B cell (primary cell): ENCODE results near the gene NME9. TPM values are rescaled to one million over a fixed set of nuclear protein-coding genes. Genes with fewer than 3 reads are reported as not detected.

ENCODE experiments used
- ATAC-seq: fragments of 200-7000 bp; cut with Tn5 transposase; one replicate; pipeline ENCODE4 v1.10.0; 2021; ENCODE audit warnings: low read depth, mild to moderate bottlenecking, moderate number of reproducible peaks, moderate library complexity
- CTCF ChIA-PET: fragments of 350-600 bp; sonication (Branson Sonifier 250); formaldehyde crosslinking; loops from one replicate; lab custom pipeline; 2021; ENCODE audit warnings: antibody characterized with exemption, inconsistent platforms; lab: Charles Lee
- POLR2A ChIA-PET: fragments of 350-600 bp; sonication (Branson Sonifier 250); formaldehyde crosslinking; loops from one replicate; lab custom pipeline; 2021; ENCODE audit warnings: antibody characterized with exemption; lab: Charles Lee
- DNase-seq: peaks from one replicate; pipeline ENCODE4 v3.0.0; 2013
- H2AFZ ChIP-seq: 2 replicates; pipeline ENCODE4 v1.6.1; 2012; ENCODE audit warnings: mild to moderate bottlenecking, low read depth, low read length; ENCODE audit not compliant: insufficient read depth, poor library complexity, severe bottlenecking
- H3K27ac ChIP-seq, 2 donors: 1 replicate in 1 of 2; 2 replicates in 1 of 2; pipeline ENCODE4 v1.5.1; 2012 to 2013; ENCODE audit warnings: low read length in 2 of 2, mild to moderate bottlenecking in 2 of 2, moderate library complexity in 1 of 2
- H3K27me3 ChIP-seq, 4 experiments: fragments of 200-600 bp in 1 of 4; sonication (generic) in 1 of 4; replicated peaks in 1 of 4; 1 replicate in 2 of 4; 2 replicates in 2 of 4; pipeline versions ENCODE4 v1.6.1 to v1.7.0; 2013 to 2016; ENCODE audit warnings: low read length in 3 of 4, mild to moderate bottlenecking in 2 of 4, mixed read lengths in 1 of 4, moderate library complexity in 1 of 4; ENCODE audit not compliant: insufficient read depth in 4 of 4, control insufficient read depth in 3 of 4; ENCODE audit errors: control extremely low read depth in 1 of 4
- H3K36me3 ChIP-seq, 2 experiments: replicated peaks in 1 of 2; 1 replicate in 1 of 2; 2 replicates in 1 of 2; pipeline versions ENCODE4 v1.6.1 to v1.7.1; 2013; ENCODE audit warnings: low read length in 1 of 2; ENCODE audit not compliant: insufficient read depth in 2 of 2, control insufficient read depth in 1 of 2; ENCODE audit errors: control extremely low read depth in 1 of 2, extremely low read depth in 1 of 2
- H3K4me1 ChIP-seq, 2 donors: fragments of 200-600 bp in 1 of 2; sonication (generic) in 1 of 2; 1 replicate in 1 of 2; 2 replicates in 1 of 2; pipeline versions ENCODE4 v1.5.1 to v1.6.1; 2013 to 2017; ENCODE audit warnings: low read length in 2 of 2; ENCODE audit not compliant: control insufficient read depth in 2 of 2, insufficient read depth in 2 of 2
- H3K4me2 ChIP-seq: replicated peaks from 2 replicates; pipeline ENCODE3; 2012; ENCODE audit warnings: mild to moderate bottlenecking, low read depth, low read length; ENCODE audit not compliant: poor library complexity, severe bottlenecking
- H3K4me3 ChIP-seq, 5 experiments: fragments of 200-600 bp in 1 of 5; sonication (generic) in 1 of 5; 1 replicate in 3 of 5; 2 replicates in 2 of 5; pipeline versions ENCODE4 v1.5.1 to v1.7.0; 2011 to 2016; ENCODE audit warnings: low read length in 4 of 5, mild to moderate bottlenecking in 4 of 5, low read depth in 2 of 5, control low read depth in 1 of 5, moderate library complexity in 1 of 5; ENCODE audit not compliant: insufficient read depth in 1 of 5; ENCODE audit errors: control extremely low read depth in 1 of 5, extremely low read depth in 1 of 5
- H3K79me2 ChIP-seq: fragments of 200-600 bp; sonication (generic); one replicate; pipeline ENCODE4 v1.6.0; 2016; ENCODE audit warnings: low read length; ENCODE audit not compliant: control insufficient read depth, insufficient read depth
- H3K9ac ChIP-seq: fragments of 200-600 bp; sonication (generic); 2 replicates; pipeline ENCODE4 v1.6.1; 2017; ENCODE audit warnings: mild to moderate bottlenecking, low read length, moderate library complexity
- H3K9me3 ChIP-seq, 3 donors: one replicate each; pipeline versions ENCODE4 v1.6.1 to v1.7.1; 2013; ENCODE audit warnings: low read length in 2 of 3; ENCODE audit not compliant: control insufficient read depth in 2 of 3, insufficient read depth in 1 of 3; ENCODE audit errors: control extremely low read depth in 1 of 3
- H4K20me1 ChIP-seq: 2 replicates; pipeline ENCODE4 v1.6.0; 2012; ENCODE audit warnings: mild to moderate bottlenecking, low read length; ENCODE audit not compliant: insufficient read depth, control insufficient read depth, poor library complexity, severe bottlenecking
- H3K27ac Mint-ChIP-seq: one replicate; pipeline ENCODE4 v1.8.0; 2021; ENCODE audit warnings: mixed read lengths
- H3K27me3 Mint-ChIP-seq: one replicate; pipeline ENCODE4 v1.8.0; 2021; ENCODE audit warnings: mixed read lengths
- H3K4me1 Mint-ChIP-seq: one replicate; pipeline ENCODE4 v1.8.0; 2021; ENCODE audit warnings: mixed read lengths
- H3K4me3 Mint-ChIP-seq: one replicate; pipeline ENCODE4 v1.8.0; 2021; ENCODE audit warnings: mixed read lengths
- H3K9me3 Mint-ChIP-seq: one replicate; pipeline ENCODE4 v1.8.0; 2022; ENCODE audit warnings: mixed read lengths; ENCODE audit not compliant: insufficient read depth
- CTCF ChIP-seq: fragments of 200-600 bp; IDR thresholded peaks from one replicate; pipeline ENCODE4 v1.8.0; 2022; ENCODE audit warnings: antibody characterized with exemption, mild to moderate bottlenecking
- EZH2 ChIP-seq: IDR thresholded peaks from 2 replicates; pipeline ENCODE4 v1.6.1; 2012; ENCODE audit warnings: borderline replicate concordance, low read depth, mild to moderate bottlenecking, moderate library complexity, low read length; ENCODE audit not compliant: insufficient read depth, poor library complexity, severe bottlenecking
- WGBS: methylation state at CpG from one replicate; pipeline ENCODE4 v1.1.5; 2013; ENCODE audit warnings: missing lambda C conversion rate; ENCODE audit not compliant: insufficient coverage; 5-methylcytosine and 5-hydroxymethylcytosine counted together
- intact Hi-C: fragments of 100-400 bp; cut with micrococcal nuclease; formaldehyde crosslinking; loops from one replicate; pipeline ENCODE4 v1.10.0; 2022
- polyA plus RNA-seq: library from polyadenylated mRNA; depleted of rRNA; stranded (reverse); fragments of >200 nt; gene quantifications from 2 replicates; pipeline ENCODE4 v1.2.3, GENCODE V29; 2012
- total RNA-seq, 2 donors: library from RNA; stranded (reverse); fragments of 120-200 nt in 1 of 2; gene quantifications; 1 replicate in 1 of 2; 2 replicates in 1 of 2; pipeline versions ENCODE4 v1.2.3 to v1.2.4, GENCODE V29; 2013 to 2022

Gene NME9
- total and polyA plus RNA-seq, 2 donors (not counting 1 experiment from before 2014, with no cell fraction given), result not detected

DNA sequence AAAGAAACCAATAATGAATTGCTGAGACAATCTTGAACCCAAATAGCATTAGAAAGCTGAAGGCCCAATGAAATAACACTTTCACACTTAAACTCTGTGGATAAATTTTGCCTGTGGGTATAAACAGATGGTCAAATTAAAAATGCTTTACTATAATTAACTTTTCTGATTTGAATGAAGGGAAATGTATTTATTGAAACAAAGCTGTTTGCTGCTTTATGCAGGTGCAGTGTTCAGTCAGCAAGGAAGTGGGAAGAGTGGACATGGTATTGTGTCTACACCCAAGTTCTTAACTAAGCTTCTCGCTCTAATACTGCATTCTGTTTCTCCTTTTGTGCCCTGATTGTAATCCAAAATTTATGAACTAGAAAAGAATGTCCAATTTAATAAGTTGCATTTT is 31.8 kb downstream of the NME9 start:
- no peaks in the 10 kb centered on the region for H3K27me3 ChIP-seq
- ATAC-seq (no peak), DNase-seq (no peak)
- no peaks in the 10 kb centered on the region for H4K20me1 ChIP-seq
- Mint-ChIP-seq H3K27me3 (no peaks in the 10 kb centered on the region), H3K27ac (no peak overlapping the region), H3K4me1 (peaks cover 2% of the 10 kb centered on the region), H3K4me3 (no peak overlapping the region), H3K9me3 (no peaks in the 10 kb centered on the region)
- H2AFZ ChIP-seq, result no peak overlapping the region
- no peak for TF ChIP-seq EZH2
- no peak for TF ChIP-seq CTCF
- no peak overlapping the region for H3K9ac ChIP-seq
- H3K27ac ChIP-seq, result no peak overlapping the region
- H3K79me2 ChIP-seq, result no peaks in the 10 kb centered on the region
- WGBS, result no CpG with 5 or more reads among the region's 1 CpG
- H3K36me3 ChIP-seq, result peaks cover 9 to 28% of the 10 kb centered on the region in 2 experiments
- no peak overlapping the region for H3K4me2 ChIP-seq
- ChIA-PET POLR2A (no interaction called here), CTCF (no interaction called here)
- no peak overlapping the region for H3K4me3 ChIP-seq
- no peaks in the 10 kb centered on the region for H3K4me1 ChIP-seq
- H3K9me3 ChIP-seq, result no peaks in the 10 kb centered on the region
- intact Hi-C loops, result no loop called here

- CTCF ChIA-PET, result no interaction called here
- no peak overlapping the region for H3K4me2 ChIP-seq
- no peaks in the 10 kb centered on the region for H3K9me3 ChIP-seq
- no peak overlapping the region for H3K4me3 Mint-ChIP-seq
- intact Hi-C loops, result no loop called here
- no peak overlapping the region for H3K27ac ChIP-seq
- H3K36me3 ChIP-seq, result peaks cover 9 to 35% of the 10 kb centered on the region in 2 experiments
- 96% methylated on average over 3 of the region's 5 CpGs for WGBS
- no peak overlapping the region for H3K27ac Mint-ChIP-seq
- TF ChIP-seq EZH2, result no peak
- TF ChIP-seq CTCF, result no peak
- no peaks in the 10 kb centered on the region for H3K27me3 ChIP-seq
- POLR2A ChIA-PET, result no interaction called here
- no peak for DNase-seq
- no peaks in the 10 kb centered on the region for H3K27me3 Mint-ChIP-seq
- ATAC-seq, result no peak
- no peaks in the 10 kb centered on the region for H3K4me1 ChIP-seq
- H4K20me1 ChIP-seq, result no peaks in the 10 kb centered on the region
- peaks cover 2% of the 10 kb centered on the region for H3K4me1 Mint-ChIP-seq
- no peak overlapping the region for H2AFZ ChIP-seq
- no peaks in the 10 kb centered on the region for H3K9me3 Mint-ChIP-seq
- no peaks in the 10 kb centered on the region for H3K79me2 ChIP-seq
- H3K9ac ChIP-seq, result no peak overlapping the region
- no peak overlapping the region for H3K4me3 ChIP-seq
These were observed 32.5 kb downstream of the NME9 start for GRCh38 chr3:138297059-138297607.
